H1 (cell line): Measurements from ENCODE around the gene MDH1B.

Experiments used
- CHD2 ChIP-seq: IDR thresholded peaks from 2 replicates; pipeline ENCODE4 v1.6.1; 2012; ENCODE audit warnings: low read length, improper control_type of control experiment
- CTCF ChIP-seq, 3 experiments: IDR thresholded peaks; 1 replicate in 2 of 3; 2 replicates in 1 of 3; pipeline versions ENCODE4 v1.5.1 to v1.6.1; 2011; ENCODE audit warnings: low read length in 3 of 3, mild to moderate bottlenecking in 3 of 3, inconsistent platforms in 2 of 3, low read depth in 1 of 3, moderate library complexity in 1 of 3; ENCODE audit not compliant: insufficient read depth in 1 of 3; ENCODE audit errors: control extremely low read depth in 1 of 3
- EP300 ChIP-seq, 2 experiments: IDR thresholded peaks; 1 replicate in 1 of 2; 2 replicates in 1 of 2; pipeline ENCODE4 v1.6.1; 2011 to 2012; ENCODE audit warnings: low read depth in 2 of 2, low read length in 2 of 2, mild to moderate bottlenecking in 2 of 2, borderline replicate concordance in 1 of 2, inconsistent platforms in 1 of 2, moderate library complexity in 1 of 2
- EZH2 ChIP-seq: fragments of 200-600 bp; sonication (generic); IDR thresholded peaks from 2 replicates; pipeline ENCODE4 v1.7.1; 2012; ENCODE audit warnings: low read depth, mild to moderate bottlenecking, moderate library complexity, low read length, inconsistent platforms; ENCODE audit not compliant: severe bottlenecking
- RAD21 ChIP-seq, 2 experiments: IDR thresholded peaks in 1 of 2; conservative IDR thresholded peaks in 1 of 2; 2 replicates each; pipeline ENCODE4 v1.6.1; 2011; ENCODE audit warnings: low read depth in 2 of 2, low read length in 2 of 2, improper control_type of control experiment in 1 of 2, inconsistent platforms in 1 of 2, mild to moderate bottlenecking in 1 of 2, moderate library complexity in 1 of 2
- RFX5 ChIP-seq: IDR thresholded peaks from 2 replicates; pipeline ENCODE4 v1.6.1; 2011; ENCODE audit warnings: low read depth, low read length, improper control_type of control experiment, borderline replicate concordance
- USF2 ChIP-seq: IDR thresholded peaks from 2 replicates; pipeline ENCODE4 v1.6.1; 2011; ENCODE audit warnings: low read length, improper control_type of control experiment

GRCh38 chr2:206700156-206700555, 65.0 kb downstream of the MDH1B start:
- no peak for TF ChIP-seq CTCF (IDR thresholded peaks at IDR 0.05; ENCODE audit: control extremely low read depth in 1 of 3, insufficient read depth in 1 of 3, low read depth in 1 of 3, low read length in 3 of 3)
- no peak for TF ChIP-seq EP300 (IDR thresholded peaks at IDR 0.05; ENCODE audit: borderline replicate concordance in 1 of 2, low read depth in 2 of 2, low read length in 2 of 2)
- TF ChIP-seq EZH2, result no peak
- no peak for TF ChIP-seq RAD21 (IDR thresholded peaks at IDR 0.05 in 1 of 2, conservative IDR thresholded peaks at IDR 0.05 in 1 of 2; ENCODE audit: low read depth in 2 of 2, low read length in 2 of 2)
- TF ChIP-seq RFX5, result no peak
- TF ChIP-seq USF2, result no peak
- TF ChIP-seq CHD2, result no peak
